Loucy (cell line): Measurements from ENCODE around the gene PAF1.

Experiments
- CTCF ChIP-seq: fragments of 200-600 bp; sonication (generic); conservative IDR thresholded peaks from 2 replicates; pipeline ENCODE4 v1.5.1; 2014; ENCODE audit warnings: mild to moderate bottlenecking, antibody characterized with exemption, low read length
- EZH2phosphoT487 ChIP-seq: fragments of 200-600 bp; IDR thresholded peaks from 2 replicates; pipeline ENCODE4 v1.6.1; 2018; ENCODE audit warnings: antibody characterized with exemption, mild to moderate bottlenecking, moderate library complexity, borderline replicate concordance

GRCh38 chr19:39356073-39356472, 34.8 kb downstream of the PAF1 start:
- TF ChIP-seq CTCF (no peak), EZH2phosphoT487 (no peak)
